HCT116 (cell line): ENCODE measurements around the gene CFAP44. TPM values are rescaled to one million over a fixed set of nuclear protein-coding genes. Genes with fewer than 3 reads are reported as not detected.

ENCODE experiments used
- ATAC-seq: fragments of 200-7000 bp; cut with Tn5 transposase; 2 replicates; pipeline ENCODE4 v1.9.1; 2020; ENCODE audit warnings: mild to moderate bottlenecking, moderate library complexity
- BruUV-seq: library from RNA; stranded (reverse); fragments of 400-500 nt; replicated peaks from 2 replicates; lab custom pipeline; 2021; lab: Mats Ljungman, UMichigan
- CTCF ChIA-PET: fragments of 300-600 bp; sonication (Branson Sonifier 250); formaldehyde crosslinking; loops from one replicate; lab custom pipeline; 2021; ENCODE audit warnings: antibody characterized with exemption; lab: Charles Lee
- POLR2A ChIA-PET: fragments of 300-600, 350-600 bp; sonication (Branson Sonifier 250); formaldehyde crosslinking; loops from one replicate; lab custom pipeline; 2021; ENCODE audit warnings: antibody characterized with exemption; lab: Charles Lee
- RAD21 ChIA-PET, 2 experiments: fragments of 300-600 bp; sonication (Branson Sonifier 250); formaldehyde crosslinking; loops; one replicate each; lab custom pipeline; 2023; ENCODE audit warnings: low total read pairs in 2 of 2; ENCODE audit not compliant: uncharacterized antibody in 2 of 2, unreplicated experiment in 2 of 2, low non-redundant PET in 1 of 2; lab: Charles Lee
- DNase-seq: peaks from one replicate; pipeline ENCODE4 v3.0.0-alpha.2; 2010; ENCODE audit warnings: low read depth, low spot score
- H2AFZ ChIP-seq: fragments of 200-600 bp; shearing (Covaris generic), sonication (generic); 2 replicates; pipeline ENCODE4 v1.6.1; 2017; ENCODE audit warnings: low read depth, mixed run types, mixed read lengths, antibody characterized with exemption, low read length; ENCODE audit not compliant: poor library complexity, severe bottlenecking
- H3K27ac ChIP-seq: 2 replicates; pipeline ENCODE4 v1.5.1; 2012; ENCODE audit warnings: low read depth, low read length
- H3K27me3 ChIP-seq: fragments of 200-600 bp; sonication (generic); 2 replicates; pipeline ENCODE4 v1.6.1; 2016; ENCODE audit warnings: mixed run types, low read length, mixed read lengths; ENCODE audit not compliant: insufficient read depth
- H3K36me3 ChIP-seq, 2 experiments: fragments of 200-500 bp in 1 of 2; fragments of 200-600 bp in 1 of 2; sonication (Bioruptor generic) in 1 of 2; sonication (generic) in 1 of 2; 2 replicates each; pipeline versions ENCODE4 v1.5.1 to v1.6.1; 2014 to 2016; ENCODE audit warnings: low read length in 2 of 2, inconsistent platforms in 1 of 2, mixed read lengths in 1 of 2, mixed run types in 1 of 2; ENCODE audit not compliant: insufficient read depth in 2 of 2, control insufficient read depth in 1 of 2
- H3K4me1 ChIP-seq, 2 experiments: fragments of 200-600 bp in 1 of 2; sonication (generic) in 1 of 2; 2 replicates each; pipeline versions ENCODE4 v1.5.1 to v1.6.1; 2012 to 2017; ENCODE audit warnings: low read length in 2 of 2, inconsistent platforms in 1 of 2, mild to moderate bottlenecking in 1 of 2, mixed read lengths in 1 of 2, mixed run types in 1 of 2, moderate library complexity in 1 of 2; ENCODE audit not compliant: insufficient read depth in 2 of 2, control insufficient read depth in 1 of 2
- H3K4me2 ChIP-seq: fragments of 200-600 bp; sonication (generic); 2 replicates; pipeline ENCODE4 v1.6.1; 2017; ENCODE audit warnings: mixed run types, low read length, mixed read lengths
- H3K4me3 ChIP-seq, 2 experiments: fragments of 200-600 bp in 1 of 2; sonication (generic) in 1 of 2; replicated peaks in 1 of 2; 2 replicates each; pipeline ENCODE4 v1.5.1; 2011 to 2016; ENCODE audit warnings: low read length in 2 of 2, control low read depth in 1 of 2, low read depth in 1 of 2, mild to moderate bottlenecking in 1 of 2, mixed read lengths in 1 of 2, mixed run types in 1 of 2
- H3K79me2 ChIP-seq: fragments of 200-600 bp; sonication (generic); 2 replicates; pipeline ENCODE4 v1.6.1; 2017; ENCODE audit warnings: mild to moderate bottlenecking, mixed run types, low read length, moderate library complexity, mixed read lengths; ENCODE audit not compliant: insufficient read depth
- H3K9ac ChIP-seq: fragments of 200-600 bp; sonication (generic); 2 replicates; pipeline ENCODE4 v1.6.1; 2016; ENCODE audit warnings: low read length, mixed read lengths
- H3K9me2 ChIP-seq: fragments of 200-600 bp; sonication (generic), shearing (Covaris generic); 2 replicates; pipeline ENCODE4 v1.6.1; 2017; ENCODE audit warnings: mixed run types, mild to moderate bottlenecking, moderate library complexity; ENCODE audit not compliant: insufficient read depth
- H3K9me3 ChIP-seq, 2 experiments: fragments of 200-500 bp in 1 of 2; fragments of 200-600 bp in 1 of 2; sonication (Bioruptor generic) in 1 of 2; sonication (generic) in 1 of 2; 2 replicates each; pipeline ENCODE4 v1.6.1; 2014 to 2017; ENCODE audit warnings: low read length in 2 of 2, mixed read lengths in 2 of 2, inconsistent platforms in 1 of 2, low read depth in 1 of 2, mild to moderate bottlenecking in 1 of 2, mixed run types in 1 of 2, moderate library complexity in 1 of 2; ENCODE audit not compliant: control insufficient read depth in 1 of 2, insufficient read depth in 1 of 2
- H4K20me1 ChIP-seq: fragments of 200-600 bp; sonication (generic), shearing (Covaris generic); 2 replicates; pipeline ENCODE4 v1.6.1; 2017; ENCODE audit warnings: mixed run types, mild to moderate bottlenecking, moderate library complexity; ENCODE audit not compliant: insufficient read depth
- CBX3 ChIP-seq: IDR thresholded peaks from 2 replicates; pipeline ENCODE4 v1.6.1; 2012; ENCODE audit warnings: low read depth
- CEBPB ChIP-seq: IDR thresholded peaks from 2 replicates; pipeline ENCODE4 v1.6.1; 2012; ENCODE audit warnings: low read depth
- EGR1 ChIP-seq: IDR thresholded peaks from 2 replicates; pipeline ENCODE4 v1.6.1; 2012; ENCODE audit warnings: low read depth
- EZH2 ChIP-seq: fragments of 200-600 bp; sonication (generic); IDR thresholded peaks from 2 replicates; pipeline ENCODE4 v1.6.1; 2017; ENCODE audit warnings: antibody characterized with exemption, mixed run types
- EZH2phosphoT487 ChIP-seq: fragments of 200-600 bp; IDR thresholded peaks from 2 replicates; pipeline ENCODE4 v1.6.1; 2018; ENCODE audit warnings: antibody characterized with exemption, borderline replicate concordance
- SRF ChIP-seq: IDR thresholded peaks from 2 replicates; pipeline ENCODE4 v1.6.1; 2012; ENCODE audit warnings: low read depth
- TCF7L2 ChIP-seq: IDR thresholded peaks from 2 replicates; pipeline ENCODE4 v1.7.0; 2011; ENCODE audit warnings: borderline replicate concordance, inconsistent platforms; ENCODE audit not compliant: insufficient read depth, insufficient read length; ENCODE audit errors: extremely low read depth
- ZFX ChIP-seq: fragments of 450-650 bp; IDR thresholded peaks from 2 replicates; pipeline ENCODE4 v1.6.1; 2017
- ZNF274 ChIP-seq: fragments of 200-500 bp; sonication (Bioruptor generic); IDR thresholded peaks from 2 replicates; pipeline ENCODE4 v1.6.1; 2014; ENCODE audit warnings: mild to moderate bottlenecking, low read depth, low read length, inconsistent platforms
- intact Hi-C: fragments of 100-400 bp; cut with micrococcal nuclease; formaldehyde crosslinking; loops from 2 replicates; pipeline ENCODE4 v1.10.0; 2022
- total RNA-seq: library from RNA; stranded (reverse); gene quantifications from one replicate; pipeline ENCODE4 v1.2.1, GENCODE V29; 2021; ENCODE audit not compliant: unreplicated experiment
- TF ChIP-seq, protein P1 (sequence below), 3 experiments: fragments of 200-600 bp in 1 of 3; sonication (generic) in 1 of 3; IDR thresholded peaks in 2 of 3; conservative IDR thresholded peaks in 1 of 3; 2 replicates each; pipeline ENCODE4 v1.5.1; 2012 to 2017; ENCODE audit warnings: low read depth in 2 of 3, low read length in 2 of 3, antibody characterized with exemption in 1 of 3, borderline replicate concordance in 1 of 3, control low read depth in 1 of 3, mild to moderate bottlenecking in 1 of 3, mixed read lengths in 1 of 3, mixed run types in 1 of 3, moderate library complexity in 1 of 3; ENCODE audit not compliant: insufficient read depth in 1 of 3
- TF ChIP-seq, protein P2 (sequence below): IDR thresholded peaks from 2 replicates; pipeline ENCODE4 v1.6.1; 2012
- TF ChIP-seq, protein P3 (sequence below): IDR thresholded peaks from 2 replicates; pipeline ENCODE4 v1.6.1; 2012

Gene CFAP44
- total RNA-seq, 1 experiment from 2014 or later: 5.4 TPM

DNA sequence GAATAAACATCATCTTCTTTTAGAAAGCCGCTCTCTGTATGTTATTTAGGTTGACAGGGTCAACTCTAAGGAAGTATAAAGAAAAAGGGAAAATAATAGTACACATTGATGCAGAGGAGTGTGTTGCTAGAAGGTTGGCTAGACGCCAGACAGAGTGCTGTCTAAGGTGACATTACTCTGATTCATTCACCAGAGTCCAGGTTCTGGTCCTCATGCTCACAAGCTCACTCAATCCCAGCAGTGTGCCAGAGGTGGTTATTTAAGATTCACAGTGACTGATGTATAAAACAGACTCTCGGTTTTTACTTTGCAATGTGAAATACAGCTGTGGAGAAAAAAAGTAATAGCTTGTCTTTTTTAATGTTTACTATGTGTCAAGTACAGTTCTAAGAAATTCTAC, 1.7 kb downstream of the CFAP44 start:
- Histone ChIP-seq H2AFZ (no peak overlapping the region), H3K27ac (no peak overlapping the region), H3K79me2 (no peaks in the 10 kb centered on the region), H3K9ac (no peak overlapping the region), H3K9me3 (no peaks in the 10 kb centered on the region), H3K27me3 (no peaks in the 10 kb centered on the region)
- no TSS peak for BruUV-seq
- intact Hi-C loops: loop anchor here (5.0 kb wide), 1 partner anchor 358 kb away; no protein-coding TSS in a partner anchor
- no peak for ATAC-seq
- RAD21 ChIA-PET: no interaction called here
- TF ChIP-seq EZH2: no peak
- TF ChIP-seq TCF7L2: no peak
- TF ChIP-seq EZH2phosphoT487: no peak
- no peak for TF ChIP-seq ZFX
- TF ChIP-seq, protein P1, sequence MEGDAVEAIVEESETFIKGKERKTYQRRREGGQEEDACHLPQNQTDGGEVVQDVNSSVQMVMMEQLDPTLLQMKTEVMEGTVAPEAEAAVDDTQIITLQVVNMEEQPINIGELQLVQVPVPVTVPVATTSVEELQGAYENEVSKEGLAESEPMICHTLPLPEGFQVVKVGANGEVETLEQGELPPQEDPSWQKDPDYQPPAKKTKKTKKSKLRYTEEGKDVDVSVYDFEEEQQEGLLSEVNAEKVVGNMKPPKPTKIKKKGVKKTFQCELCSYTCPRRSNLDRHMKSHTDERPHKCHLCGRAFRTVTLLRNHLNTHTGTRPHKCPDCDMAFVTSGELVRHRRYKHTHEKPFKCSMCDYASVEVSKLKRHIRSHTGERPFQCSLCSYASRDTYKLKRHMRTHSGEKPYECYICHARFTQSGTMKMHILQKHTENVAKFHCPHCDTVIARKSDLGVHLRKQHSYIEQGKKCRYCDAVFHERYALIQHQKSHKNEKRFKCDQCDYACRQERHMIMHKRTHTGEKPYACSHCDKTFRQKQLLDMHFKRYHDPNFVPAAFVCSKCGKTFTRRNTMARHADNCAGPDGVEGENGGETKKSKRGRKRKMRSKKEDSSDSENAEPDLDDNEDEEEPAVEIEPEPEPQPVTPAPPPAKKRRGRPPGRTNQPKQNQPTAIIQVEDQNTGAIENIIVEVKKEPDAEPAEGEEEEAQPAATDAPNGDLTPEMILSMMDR (IDR thresholded peaks at IDR 0.05 in 2 of 3, conservative IDR thresholded peaks at IDR 0.05 in 1 of 3; ENCODE audit: borderline replicate concordance in 1 of 3, insufficient read depth in 1 of 3, low read depth in 2 of 3, low read length in 2 of 3): no peak
- TF ChIP-seq, all 23 proteins: peak for 0
- Histone ChIP-seq H4K20me1 (no peaks in the 10 kb centered on the region), H3K9me2 (no peaks in the 10 kb centered on the region), H3K4me1 (peaks cover 0 to 10% of the 10 kb centered on the region in 2 experiments; a peak in 2 of 4 replicates), H3K4me2 (no peak overlapping the region), H3K4me3 (no peak overlapping the region), H3K36me3 (no peaks in the 10 kb centered on the region)
- POLR2A ChIA-PET: no interaction called here
- CTCF ChIA-PET: no interaction called here
- DNase-seq: no peak

DNA sequence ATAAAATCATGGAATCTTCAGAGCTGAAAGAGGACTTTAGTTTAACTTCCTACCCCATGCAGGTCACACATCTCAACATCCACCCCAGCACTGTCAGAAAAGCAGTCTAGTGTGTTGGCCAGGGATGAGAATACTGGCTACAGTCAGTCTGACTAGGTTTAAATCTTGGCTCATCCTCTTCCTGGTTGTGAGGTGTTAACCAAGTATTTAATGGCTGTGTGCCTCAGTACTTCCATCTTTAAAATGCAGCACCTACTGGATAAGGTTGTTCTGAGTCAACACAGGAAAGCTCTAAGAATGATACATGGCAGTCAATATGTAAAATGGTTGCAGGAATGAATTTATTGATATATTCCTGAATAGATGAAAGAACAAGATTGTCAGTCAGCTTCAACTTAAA, 3.1 kb downstream of the CFAP44 start:
- Histone ChIP-seq H3K27me3 (no peaks in the 10 kb centered on the region), H3K4me3 (no peak overlapping the region), H4K20me1 (no peaks in the 10 kb centered on the region), H3K9me2 (no peaks in the 10 kb centered on the region), H3K9me3 (no peaks in the 10 kb centered on the region), H2AFZ (no peak overlapping the region), H3K27ac (no peak overlapping the region), H3K9ac (no peak overlapping the region), H3K4me2 (no peak overlapping the region), H3K4me1 (peaks cover 0 to 10% of the 10 kb centered on the region in 2 experiments; a peak in 2 of 4 replicates), H3K36me3 (no peaks in the 10 kb centered on the region), H3K79me2 (no peaks in the 10 kb centered on the region)
- POLR2A ChIA-PET: no interaction called here
- RAD21 ChIA-PET: no interaction called here
- intact Hi-C loops: no loop called here
- BruUV-seq: no TSS peak
- ATAC-seq (no peak), DNase-seq (no peak)
- CTCF ChIA-PET: no interaction called here
- TF ChIP-seq ZNF274 (no peak), CBX3 (no peak), EGR1 (no peak), CEBPB (no peak), TCF7L2 (no peak), SRF (no peak), ZFX (no peak), EZH2phosphoT487 (no peak)
- TF ChIP-seq, protein P2, sequence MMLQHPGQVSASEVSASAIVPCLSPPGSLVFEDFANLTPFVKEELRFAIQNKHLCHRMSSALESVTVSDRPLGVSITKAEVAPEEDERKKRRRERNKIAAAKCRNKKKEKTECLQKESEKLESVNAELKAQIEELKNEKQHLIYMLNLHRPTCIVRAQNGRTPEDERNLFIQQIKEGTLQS: no peak
- TF ChIP-seq, protein P1 (IDR thresholded peaks at IDR 0.05 in 2 of 3, conservative IDR thresholded peaks at IDR 0.05 in 1 of 3; ENCODE audit: borderline replicate concordance in 1 of 3, insufficient read depth in 1 of 3, low read depth in 2 of 3, low read length in 2 of 3): no peak
- TF ChIP-seq, protein P3, sequence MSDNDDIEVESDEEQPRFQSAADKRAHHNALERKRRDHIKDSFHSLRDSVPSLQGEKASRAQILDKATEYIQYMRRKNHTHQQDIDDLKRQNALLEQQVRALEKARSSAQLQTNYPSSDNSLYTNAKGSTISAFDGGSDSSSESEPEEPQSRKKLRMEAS: no peak
